ENCODE data around the gene CCL8. TPM values are rescaled to one million over a fixed set of nuclear protein-coding genes. Genes with fewer than 3 reads are reported as not detected.

Gene CCL8
- total and polyA plus RNA-seq, 7 donors: 1.6 to 12.5 (median 4.5) TPM; not detected in 3

- Histone ChIP-seq H3K9me3 (no peaks in the 10 kb centered on the region), H3K36me3 (no peaks in the 10 kb centered on the region), H3K4me1 (no peaks in the 10 kb centered on the region), H3K27me3 (peaks cover 0 to 3% (median 0%) of the 10 kb centered on the region in 3 donors), H3K4me3 (no peak overlapping the region), H3K27ac (no peak overlapping the region)
- no peak for DNase-seq
- TF ChIP-seq CTCF (IDR thresholded peaks at IDR 0.05) (no peak), POLR2AphosphoS5 (IDR thresholded peaks at IDR 0.05) (no peak), EP300 (IDR thresholded peaks at IDR 0.05) (no peak), POLR2A (IDR thresholded peaks at IDR 0.05) (no peak)
- intact Hi-C loops (cut with DNase I): loop anchor here (10.0 kb wide), 1 partner anchor 74 kb away; the partner anchor contains the start of gene CCL11
- 93 to 97% methylated on average over 3 of the region's 3 CpGs for WGBS, 2 donors
Measured at GRCh38 chr17:34358631-34359030, 39.4 kb downstream of the CCL8 start.

DNA sequence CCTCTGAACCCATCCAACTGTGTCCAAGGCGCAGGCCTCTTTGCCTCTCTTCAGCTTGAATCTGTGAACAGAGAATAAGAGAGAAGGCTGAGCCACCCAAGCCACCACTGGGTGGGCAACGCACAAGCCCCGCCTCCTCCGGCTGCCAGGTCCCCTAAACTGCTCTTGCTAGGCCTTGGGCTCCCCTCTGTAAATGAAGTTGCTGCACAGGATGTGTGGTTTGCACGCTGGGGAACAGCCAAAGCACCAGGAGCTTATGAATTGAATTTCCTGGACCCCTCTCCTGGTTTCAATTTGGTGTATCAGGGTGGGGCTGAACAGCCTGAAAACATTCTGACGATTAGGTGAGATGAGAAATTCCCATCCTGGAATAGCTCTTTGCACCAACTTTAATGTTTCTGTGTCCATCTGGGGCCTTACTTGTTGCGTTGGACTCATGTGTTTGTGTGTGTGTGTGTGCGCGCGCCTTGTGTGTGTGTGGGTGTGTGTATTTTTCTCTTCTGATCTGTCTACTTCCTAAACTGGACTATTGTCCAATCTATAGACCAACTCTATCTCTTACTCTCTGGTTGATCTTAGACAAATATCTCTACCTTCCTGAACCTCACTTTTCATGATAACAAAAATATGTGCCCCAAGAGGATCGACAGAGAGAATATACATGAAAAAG, 41.5 kb downstream of the CCL8 start:
- no peak overlapping the region for H3K27ac ChIP-seq
- no peak overlapping the region for H3K4me3 ChIP-seq
- DNase-seq: no peak
- H3K4me1 ChIP-seq: no peaks in the 10 kb centered on the region
- H3K9me3 ChIP-seq: no peaks in the 10 kb centered on the region
- 69 to 73% methylated on average over 11 of the region's 11 CpGs for WGBS, 2 donors
- H3K27me3 ChIP-seq: peaks cover 0 to 7% (median 0%) of the 10 kb centered on the region in 3 donors
- TF ChIP-seq CTCF (IDR thresholded peaks at IDR 0.05): no peak
- TF ChIP-seq POLR2AphosphoS5 (IDR thresholded peaks at IDR 0.05): no peak
- TF ChIP-seq POLR2A (IDR thresholded peaks at IDR 0.05): no peak
- no peak for TF ChIP-seq EP300 (IDR thresholded peaks at IDR 0.05)
- no peaks in the 10 kb centered on the region for H3K36me3 ChIP-seq
- intact Hi-C loops (cut with DNase I): loop anchor here (1.0 kb wide), 1 partner anchor 160 kb away; no protein-coding TSS in a partner anchor

- no peak for TF ChIP-seq POLR2A (IDR thresholded peaks at IDR 0.05)
- peak; percentile 99 to 100 (median 99) for TF ChIP-seq CTCF (IDR thresholded peaks at IDR 0.05)
- TF ChIP-seq POLR2AphosphoS5 (IDR thresholded peaks at IDR 0.05): peak in 3 of 4 donors; percentile 21 to 52 (median 45)
- H3K27me3 ChIP-seq: peaks cover 0 to 7% (median 0%) of the 10 kb centered on the region in 3 donors
- peak; percentile 94 for DNase-seq
- H3K4me1 ChIP-seq: no peaks in the 10 kb centered on the region
- no peaks in the 10 kb centered on the region for H3K9me3 ChIP-seq
- H3K4me3 ChIP-seq: no peak overlapping the region
- H3K27ac ChIP-seq: no peak overlapping the region
- intact Hi-C loops (cut with DNase I): loop anchor here (1.0 kb wide), 1 partner anchor 161 kb away; no protein-coding TSS in a partner anchor
- no peaks in the 10 kb centered on the region for H3K36me3 ChIP-seq
- 20 to 27% methylated on average over 8 of the region's 8 CpGs for WGBS, 2 donors
Measured at GRCh38 chr17:34361478-34362061, 42.3 kb downstream of the CCL8 start.

GRCh38 chr17:34363183-34363661, 44.0 kb downstream of the CCL8 start, which contains the start of gene CCL1:
Gene CCL1 (minus strand): TSS chr17:34363233. CDS start chr17:34363161, 72 bp downstream.
- WGBS, 2 donors: 30 to 57% methylated on average over 5 of the region's 5 CpGs

More at GRCh38 chr17:34363183-34363661, 44.0 kb downstream of the CCL8 start, which contains the start of gene CCL1:
- H3K9me3 ChIP-seq: no peaks in the 10 kb centered on the region
- H3K4me1 ChIP-seq: no peaks in the 10 kb centered on the region
- H3K27ac ChIP-seq: no peak within 1 kb of the TSS
- no peaks in the 10 kb centered on the region for H3K36me3 ChIP-seq
- H3K27me3 ChIP-seq: peaks cover 0 to 10% (median 0%) of the 10 kb centered on the region in 3 donors
- no peak within 1 kb of the TSS for H3K4me3 ChIP-seq
- intact Hi-C loops (cut with DNase I): no loop called here
- DNase-seq: no peak
- TF ChIP-seq CTCF (IDR thresholded peaks at IDR 0.05) (no peak), POLR2A (IDR thresholded peaks at IDR 0.05) (no peak), EP300 (IDR thresholded peaks at IDR 0.05) (no peak), POLR2AphosphoS5 (IDR thresholded peaks at IDR 0.05) (no peak)

Data from sigmoid colon (tissue), 7 donors.